Epidermal melanocyte (primary cell): ENCODE data around the gene ANXA3.
"Not testable (repeated sequence)": the region's sequence is repeated elsewhere in the genome, so short reads cannot be mapped to it uniquely, and the experiment has no call there.

Experiments
- DNase-seq: peaks from one replicate; pipeline ENCODE4 v3.0.0; 2011; ENCODE audit warnings: low spot score; ENCODE audit not compliant: insufficient read length

ANXA3 gene

GRCh38 chr4:78551420-78552351, at the start of gene ANXA3:
ANXA3 (plus strand) TSS chr4:78551770; CDS start chr4:78554474, 2,704 bp downstream.
- DNase-seq: no peak

- DNase-seq: not testable (repeated sequence)
Observed at GRCh38 chr4:78506260-78506659, 45.3 kb upstream of the ANXA3 start.

GRCh38 chr4:78509043-78509442, 42.5 kb upstream of the ANXA3 start:
- DNase-seq: no peak

GRCh38 chr4:78510108-78510507, 41.5 kb upstream of the ANXA3 start:
- no peak for DNase-seq

- DNase-seq: no peak
Observed at GRCh38 chr4:78510681-78511080, 40.9 kb upstream of the ANXA3 start.

GRCh38 chr4:78512357-78512920, 39.1 kb upstream of the ANXA3 start:
- no peak for DNase-seq

GRCh38 chr4:78513411-78513975, 38.1 kb upstream of the ANXA3 start:
- DNase-seq: no peak

- no peak for DNase-seq
Observed at GRCh38 chr4:78517050-78517652, 34.4 kb upstream of the ANXA3 start.

- DNase-seq: no peak
Observed at GRCh38 chr4:78518561-78518960, 33.0 kb upstream of the ANXA3 start.

- no peak for DNase-seq
Observed at GRCh38 chr4:78519962-78520361, 31.6 kb upstream of the ANXA3 start.

GRCh38 chr4:78520808-78521226, 30.8 kb upstream of the ANXA3 start:
- no peak for DNase-seq

GRCh38 chr4:78524009-78524408, 27.6 kb upstream of the ANXA3 start:
- DNase-seq: no peak

GRCh38 chr4:78525559-78525958, 26.0 kb upstream of the ANXA3 start:
- DNase-seq: no peak

GRCh38 chr4:78527103-78527502, 24.5 kb upstream of the ANXA3 start:
- DNase-seq: no peak

- DNase-seq: no peak
Observed at GRCh38 chr4:78527555-78527954, 24.0 kb upstream of the ANXA3 start.

- DNase-seq: no peak
Observed at GRCh38 chr4:78528327-78528726, 23.2 kb upstream of the ANXA3 start.

- DNase-seq: no peak
Observed at GRCh38 chr4:78529569-78530209, 21.9 kb upstream of the ANXA3 start.

GRCh38 chr4:78532046-78532445, 19.5 kb upstream of the ANXA3 start:
- DNase-seq: no peak

GRCh38 chr4:78533854-78534253, 17.7 kb upstream of the ANXA3 start:
- DNase-seq: no peak

- DNase-seq: no peak
Observed at GRCh38 chr4:78534286-78534955, 17.1 kb upstream of the ANXA3 start.

- DNase-seq: no peak
Observed at GRCh38 chr4:78542373-78542772, 9.2 kb upstream of the ANXA3 start.
